Sigmoid colon (tissue), 3 donors: ENCODE measurements around the gene ZNF76.

ENCODE experiments used
- CTCF ChIP-seq, 4 experiments: fragments of 450-650 bp in 3 of 4; fragments of 200-600 bp in 1 of 4; IDR thresholded peaks; one replicate each; pipeline ENCODE4 v1.5.1; 2016 to 2019; ENCODE audit warnings: antibody characterized with exemption in 4 of 4, mild to moderate bottlenecking in 3 of 4, moderate library complexity in 2 of 4
- POLR2A ChIP-seq, 2 donors: fragments of 450-650 bp; IDR thresholded peaks; one replicate each; pipeline ENCODE4 v1.6.1; 2016; ENCODE audit warnings: antibody characterized with exemption in 2 of 2, mild to moderate bottlenecking in 2 of 2, moderate library complexity in 2 of 2

- TF ChIP-seq CTCF (IDR thresholded peaks at IDR 0.05) (no peak), POLR2A (IDR thresholded peaks at IDR 0.05) (no peak)
These were observed 28.0 kb upstream of the ZNF76 start for GRCh38 chr6:35231563-35231962.
